GM12864 (cell line): Measurements from ENCODE around the gene SLC2A5.
A peak's percentile ranks its signal among the peaks of the same experiment; 100 is the strongest.
"Not testable (repeated sequence)": the region's sequence is repeated elsewhere in the genome, so short reads cannot be mapped to it uniquely, and the experiment has no call there.

Experiments used
- DNase-seq: peaks from one replicate; pipeline ENCODE4 v3.0.0-alpha.2; 2011; ENCODE audit warnings: low read depth
- H3K4me3 ChIP-seq: 2 replicates; pipeline ENCODE4 v1.5.1; 2011; ENCODE audit warnings: mild to moderate bottlenecking, low read depth, low read length, control low read depth
- CTCF ChIP-seq: IDR thresholded peaks from 2 replicates; pipeline ENCODE4 v1.5.1; 2011; ENCODE audit warnings: low read depth, mild to moderate bottlenecking, moderate library complexity, low read length, control low read depth, inconsistent platforms; ENCODE audit errors: missing control alignments

SLC2A5 gene

GRCh38 chr1:9006956-9007615 lies 62.3 kb downstream of the SLC2A5 start:
- DNase-seq: no peak
- no peak overlapping the region for H3K4me3 ChIP-seq
- TF ChIP-seq CTCF: no peak

- no peak for DNase-seq
- TF ChIP-seq CTCF: no peak
- no peak overlapping the region for H3K4me3 ChIP-seq
These were observed 64.1 kb downstream of the SLC2A5 start for GRCh38 chr1:9005395-9005708.

DNA sequence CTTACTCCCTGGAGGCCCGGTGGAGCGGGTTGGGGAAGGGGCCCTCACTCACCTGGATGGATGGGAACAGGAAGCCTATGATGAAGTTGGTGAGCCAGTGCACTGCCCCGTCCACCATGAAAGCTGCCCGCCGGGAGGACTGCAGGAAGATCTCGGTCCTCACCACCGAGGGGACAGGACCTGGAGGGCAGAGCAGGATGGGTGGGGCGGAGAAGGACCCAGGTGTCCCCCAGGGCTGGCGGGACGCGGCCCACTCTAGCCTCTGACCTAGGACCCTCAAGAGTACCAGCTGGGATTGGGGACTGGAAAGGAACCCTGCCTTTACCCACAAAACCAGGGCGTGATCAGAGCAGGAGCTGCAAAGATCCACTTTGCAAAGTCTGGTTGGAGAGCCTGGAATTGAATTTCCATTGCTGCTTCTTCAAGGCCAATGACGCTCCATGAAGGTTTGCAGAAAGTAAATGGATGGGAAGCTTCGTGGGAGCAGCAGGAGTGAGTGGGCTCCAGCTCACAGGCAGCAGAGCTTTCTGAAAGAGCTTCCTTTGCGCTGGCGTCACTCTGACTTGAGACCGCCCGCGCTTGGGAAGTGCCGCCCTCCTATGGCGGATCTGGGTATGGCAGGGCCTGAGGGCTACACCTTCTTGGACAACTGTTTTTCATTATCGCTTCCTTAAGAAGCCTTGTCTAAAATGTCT lies 64.6 kb downstream of the SLC2A5 start:
- peak; percentile 99 for TF ChIP-seq CTCF
- DNase-seq: no peak

DNA sequence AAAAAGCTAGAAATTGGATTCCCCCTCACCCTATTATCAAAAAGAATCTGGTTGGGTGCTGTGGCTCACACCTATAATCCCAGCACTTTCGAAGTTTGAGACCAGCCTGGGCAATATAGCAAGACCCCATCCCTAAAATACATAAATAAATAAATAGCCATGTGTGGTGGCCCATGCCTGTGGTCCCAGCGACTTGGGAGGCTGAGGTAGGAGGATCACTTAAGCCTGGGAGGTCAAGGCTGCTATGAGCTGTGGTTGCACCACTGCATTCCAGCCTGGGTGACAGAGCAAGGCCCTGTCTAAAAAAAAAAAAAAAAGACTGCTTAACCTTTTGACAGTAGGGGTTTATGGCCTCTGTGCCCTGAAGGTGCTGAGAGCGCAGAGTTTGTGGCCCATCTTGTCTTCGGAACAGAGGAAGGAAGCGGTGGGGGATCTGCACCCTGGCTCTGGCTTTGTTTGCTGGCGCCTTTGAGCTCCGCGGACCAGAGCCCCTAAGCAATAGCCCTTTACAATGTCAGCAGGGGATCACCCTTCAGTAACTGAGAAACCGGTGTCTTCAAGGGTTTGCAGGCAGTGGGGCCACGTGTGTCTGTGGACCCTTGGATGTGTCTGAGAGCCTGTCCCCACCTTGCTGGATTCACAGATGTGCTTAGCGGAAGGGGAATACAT lies 65.3 kb downstream of the SLC2A5 start:
- no peak for DNase-seq
- no peak for TF ChIP-seq CTCF
- no peak overlapping the region for H3K4me3 ChIP-seq

More for the DNA sequence above, 64.6 kb downstream of the SLC2A5 start:
- H3K4me3 ChIP-seq: no peak overlapping the region

DNA sequence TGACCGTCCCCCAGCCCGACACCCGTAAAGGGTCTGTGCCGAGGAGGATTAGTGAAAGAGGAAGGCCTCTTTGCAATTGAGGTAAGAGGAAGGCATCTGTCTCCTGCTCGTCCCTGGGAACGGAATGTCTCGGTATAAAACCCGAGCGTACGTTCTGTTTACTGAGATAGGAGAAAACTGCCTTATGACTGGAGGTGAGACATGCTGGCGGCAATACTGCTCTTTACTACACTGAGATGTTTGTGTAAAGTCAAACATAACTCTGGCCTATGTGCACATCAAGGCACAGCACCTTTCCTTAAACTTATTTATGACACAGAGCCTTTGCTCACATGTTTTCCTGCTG lies 67.2 kb downstream of the SLC2A5 start:
- not testable (repeated sequence) for H3K4me3 ChIP-seq, DNase-seq

GRCh38 chr1:9001534-9002214 lies 67.8 kb downstream of the SLC2A5 start:
- H3K4me3 ChIP-seq, DNase-seq: not testable (repeated sequence)

- not testable (repeated sequence) for DNase-seq, H3K4me3 ChIP-seq
These were observed 75.3 kb downstream of the SLC2A5 start for GRCh38 chr1:8993962-8994675.
